HepG2 (cell line): ENCODE measurements around the gene FGD6. TPM values are rescaled to one million over a fixed set of nuclear protein-coding genes. Genes with fewer than 3 reads are reported as not detected.

Experiments used
- ATAC-seq: fragments of 200-7000 bp; cut with Tn5 transposase; 3 replicates; pipeline ENCODE4 v1.9.1; 2020; ENCODE audit warnings: mild to moderate bottlenecking, moderate library complexity
- BruUV-seq: library from RNA; stranded (reverse); fragments of 400-500 nt; replicated peaks from 2 replicates; lab custom pipeline; 2021; lab: Mats Ljungman, UMichigan
- CTCF ChIA-PET: fragments of 300-600 bp; formaldehyde crosslinking; extraction: SDS; loops from one replicate; lab custom pipeline; 2021; ENCODE audit warnings: low total read pairs, inconsistent platforms, low intra/inter-chr PET ratio; lab: Yijun Ruan, JAX
- POLR2A ChIA-PET: fragments of 350-600 bp; sonication (Branson Sonifier 250); formaldehyde crosslinking; loops from one replicate; lab custom pipeline; 2020; ENCODE audit warnings: antibody characterized with exemption, inconsistent platforms; lab: Yijun Ruan, JAX
- DNase-seq: peaks from one replicate; pipeline ENCODE4 v3.0.0-alpha.2; 2015; ENCODE audit warnings: low spot score
- FAIRE-seq: peaks from 3 replicates; lab custom pipeline; 2011; peaks lifted over from hg19 to GRCh38; lab: Jason Lieb, UNC
- H2AFZ ChIP-seq: one replicate; pipeline ENCODE4 v1.6.1; 2011; ENCODE audit warnings: low read length, inconsistent platforms
- H3K27ac ChIP-seq: fragments of 300-600 bp; 3 replicates; pipeline ENCODE4 v1.8.0; 2011; ENCODE audit warnings: mixed run types, mild to moderate bottlenecking, mixed read lengths, low read length, inconsistent platforms; ENCODE audit not compliant: insufficient read depth; ENCODE audit errors: extremely low read length
- H3K27me3 ChIP-seq, 2 experiments: fragments of 200-600 bp in 1 of 2; 2 replicates in 1 of 2; 3 replicates in 1 of 2; pipeline versions ENCODE4 v1.6.0 to v1.8.0; 2011; ENCODE audit warnings: low read length in 2 of 2, mild to moderate bottlenecking in 2 of 2, moderate library complexity in 2 of 2, inconsistent platforms in 1 of 2; ENCODE audit not compliant: insufficient read depth in 2 of 2, control insufficient read depth in 1 of 2
- H3K36me3 ChIP-seq, 2 experiments: fragments of 200-600 bp in 1 of 2; replicated peaks in 1 of 2; 2 replicates in 1 of 2; 3 replicates in 1 of 2; pipeline versions ENCODE4 v1.5.1 to v1.8.0; 2011; ENCODE audit warnings: low read length in 2 of 2, inconsistent platforms in 1 of 2; ENCODE audit not compliant: insufficient read depth in 2 of 2, control insufficient read depth in 1 of 2
- H3K4me1 ChIP-seq: 2 replicates; pipeline ENCODE4 v1.5.1; 2012; ENCODE audit warnings: low read length, inconsistent platforms; ENCODE audit not compliant: insufficient read depth
- H3K4me2 ChIP-seq: 2 replicates; pipeline ENCODE4 v1.6.0; 2011; ENCODE audit warnings: low read depth, low read length, inconsistent platforms
- H3K4me3 ChIP-seq, 3 experiments: fragments of 200-600 bp in 1 of 3; sonication (generic), shearing (Covaris generic) in 1 of 3; replicated peaks in 1 of 3; 2 replicates each; pipeline ENCODE4 v1.5.1; 2011 to 2016; ENCODE audit warnings: low read length in 3 of 3, inconsistent platforms in 2 of 3, low read depth in 2 of 3, mild to moderate bottlenecking in 2 of 3, control low read depth in 1 of 3, mixed read lengths in 1 of 3; ENCODE audit not compliant: insufficient read depth in 1 of 3
- H3K79me2 ChIP-seq: one replicate; pipeline ENCODE4 v1.6.1; 2011; ENCODE audit warnings: low read length, inconsistent platforms; ENCODE audit not compliant: insufficient read depth
- H3K9ac ChIP-seq: 2 replicates; pipeline ENCODE4 v1.6.0; 2011; ENCODE audit warnings: mild to moderate bottlenecking, low read depth, low read length, inconsistent platforms; ENCODE audit not compliant: insufficient read depth
- H3K9me3 ChIP-seq: 2 replicates; pipeline ENCODE4 v1.5.1; 2012; ENCODE audit warnings: mild to moderate bottlenecking, low read length
- H4K20me1 ChIP-seq: 2 replicates; pipeline ENCODE4 v1.6.0; 2011; ENCODE audit warnings: inconsistent platforms, mild to moderate bottlenecking, low read length, moderate library complexity; ENCODE audit not compliant: insufficient read depth
- CREBL2 ChIP-seq: sonication (generic); formaldehyde crosslinking; IDR thresholded peaks from 2 replicates; pipeline ENCODE4 v1.8.1; 2023; ENCODE audit warnings: missing genetic modification reagents, mild to moderate bottlenecking, borderline replicate concordance
- DR1 ChIP-seq: sonication (generic); formaldehyde crosslinking; IDR thresholded peaks from 2 replicates; pipeline ENCODE4 v1.8.0; 2021; ENCODE audit warnings: mild to moderate bottlenecking, missing genetic modification reagents, inconsistent platforms
- EEA1 ChIP-seq: sonication (generic); formaldehyde crosslinking; IDR thresholded peaks from 2 replicates; pipeline ENCODE4 v1.5.1; 2020; ENCODE audit warnings: mild to moderate bottlenecking, missing genetic modification reagents, borderline replicate concordance
- PAXIP1 ChIP-seq: sonication (generic); formaldehyde crosslinking; conservative IDR thresholded peaks from 2 replicates; pipeline ENCODE4 v1.4.0; 2020; ENCODE audit warnings: mild to moderate bottlenecking, missing genetic modification reagents, moderate library complexity
- SAFB2 ChIP-seq: sonication (generic); formaldehyde crosslinking; IDR thresholded peaks from 2 replicates; pipeline ENCODE4 v1.5.1; 2020; ENCODE audit warnings: missing genetic modification reagents, low read depth, mild to moderate bottlenecking, borderline replicate concordance
- SAP130 ChIP-seq: IDR thresholded peaks from 2 replicates; pipeline ENCODE4 v1.6.1; 2016; ENCODE audit warnings: low read depth
- ZBTB34 ChIP-seq: sonication (generic); formaldehyde crosslinking; IDR thresholded peaks from 2 replicates; pipeline ENCODE4 v1.8.0; 2022; ENCODE audit warnings: mild to moderate bottlenecking, missing genetic modification reagents
- ZMAT3 ChIP-seq: sonication (generic); formaldehyde crosslinking; conservative IDR thresholded peaks from 2 replicates; pipeline ENCODE4 v1.7.0; 2021; ENCODE audit warnings: missing genetic modification reagents
- ZNF232 ChIP-seq: sonication (generic); formaldehyde crosslinking; IDR thresholded peaks from 2 replicates; pipeline ENCODE4 v1.4.0; 2020; ENCODE audit warnings: missing genetic modification reagents, borderline replicate concordance
- ZNF792 ChIP-seq: IDR thresholded peaks from 2 replicates; pipeline ENCODE4 v1.6.1; 2016
- ZSCAN9 ChIP-seq: IDR thresholded peaks from 2 replicates; pipeline ENCODE4 v1.6.1; 2016; ENCODE audit warnings: borderline replicate concordance
- WGBS: methylation state at CpG from one replicate; pipeline ENCODE4 v1.1.6; 2017; ENCODE audit warnings: low lambda C conversion rate; 5-methylcytosine and 5-hydroxymethylcytosine counted together
- in situ Hi-C: cut with HindIII; loops from 2 replicates; pipeline ENCODE4 v1.10.0; 2017; ENCODE audit warnings: low pct_unique_long_range_greater_than_20kb; ENCODE audit not compliant: extremely low pct_ligation_motif_present
- intact Hi-C: fragments of 100-400 bp; cut with micrococcal nuclease; formaldehyde crosslinking; loops from one replicate; pipeline ENCODE4 v1.10.0; 2022; ENCODE audit not compliant: unreplicated experiment
- polyA plus RNA-seq, 8 experiments: library from polyadenylated mRNA; depleted of rRNA in 3 of 8; stranded (reverse) in 7 of 8; unstranded in 1 of 8; fragments of >200 nt; fragmentation: Illumina TruSeq in 4 of 8; extraction: Trizol in 4 of 8; gene quantifications; 2 replicates each; pipeline versions ENCODE4 v1.2.1 to v1.2.3, GENCODE V29; 2011 to 2016; ENCODE audit warnings: low read depth in 4 of 8, missing spikeins in 1 of 8, mixed read lengths in 1 of 8; ENCODE audit not compliant: insufficient read depth in 1 of 8
- total RNA-seq, 5 experiments: library from RNA; depleted of rRNA; stranded (reverse); fragments of >200 nt; fragmentation: Illumina TruSeq; extraction: Trizol; gene quantifications; 2 replicates each; pipeline ENCODE4 v1.2.3, GENCODE V29; 2016; ENCODE audit warnings: low read depth in 1 of 5
- TF ChIP-seq, protein P1 (sequence below): sonication (generic); formaldehyde crosslinking; IDR thresholded peaks from 2 replicates; pipeline ENCODE4 v1.5.1; 2020; ENCODE audit warnings: mild to moderate bottlenecking, missing genetic modification reagents, moderate library complexity
- TF ChIP-seq, protein P2 (sequence below): sonication (generic); formaldehyde crosslinking; conservative IDR thresholded peaks from 2 replicates; pipeline ENCODE4 v1.8.0; 2022; ENCODE audit warnings: missing genetic modification reagents

Gene FGD6
- total and polyA plus RNA-seq, 2 of the 13 experiments (the other 11 are each of a cell fraction or from before 2014, with no cell fraction given), result 2.2 to 4.3 TPM

DNA sequence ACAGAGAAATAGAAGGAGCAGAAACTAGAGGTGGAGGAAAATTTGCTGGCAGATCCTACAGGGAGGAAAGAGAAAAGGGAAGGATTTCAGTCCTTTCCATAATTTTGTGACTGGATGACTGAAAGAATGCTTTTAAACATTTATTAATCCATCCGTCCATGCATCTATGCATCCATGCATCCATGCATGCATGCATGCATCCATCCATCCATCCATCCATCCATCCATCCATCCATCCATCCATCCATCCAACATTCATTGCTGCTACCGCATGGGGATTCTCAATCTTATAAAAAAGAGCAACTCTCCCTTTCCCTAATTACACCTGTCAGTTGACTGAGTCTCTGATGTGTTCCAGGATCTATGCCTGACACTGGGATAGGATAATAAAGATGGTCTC is 88.2 kb downstream of the FGD6 start (continued):
- TF ChIP-seq, protein P1, sequence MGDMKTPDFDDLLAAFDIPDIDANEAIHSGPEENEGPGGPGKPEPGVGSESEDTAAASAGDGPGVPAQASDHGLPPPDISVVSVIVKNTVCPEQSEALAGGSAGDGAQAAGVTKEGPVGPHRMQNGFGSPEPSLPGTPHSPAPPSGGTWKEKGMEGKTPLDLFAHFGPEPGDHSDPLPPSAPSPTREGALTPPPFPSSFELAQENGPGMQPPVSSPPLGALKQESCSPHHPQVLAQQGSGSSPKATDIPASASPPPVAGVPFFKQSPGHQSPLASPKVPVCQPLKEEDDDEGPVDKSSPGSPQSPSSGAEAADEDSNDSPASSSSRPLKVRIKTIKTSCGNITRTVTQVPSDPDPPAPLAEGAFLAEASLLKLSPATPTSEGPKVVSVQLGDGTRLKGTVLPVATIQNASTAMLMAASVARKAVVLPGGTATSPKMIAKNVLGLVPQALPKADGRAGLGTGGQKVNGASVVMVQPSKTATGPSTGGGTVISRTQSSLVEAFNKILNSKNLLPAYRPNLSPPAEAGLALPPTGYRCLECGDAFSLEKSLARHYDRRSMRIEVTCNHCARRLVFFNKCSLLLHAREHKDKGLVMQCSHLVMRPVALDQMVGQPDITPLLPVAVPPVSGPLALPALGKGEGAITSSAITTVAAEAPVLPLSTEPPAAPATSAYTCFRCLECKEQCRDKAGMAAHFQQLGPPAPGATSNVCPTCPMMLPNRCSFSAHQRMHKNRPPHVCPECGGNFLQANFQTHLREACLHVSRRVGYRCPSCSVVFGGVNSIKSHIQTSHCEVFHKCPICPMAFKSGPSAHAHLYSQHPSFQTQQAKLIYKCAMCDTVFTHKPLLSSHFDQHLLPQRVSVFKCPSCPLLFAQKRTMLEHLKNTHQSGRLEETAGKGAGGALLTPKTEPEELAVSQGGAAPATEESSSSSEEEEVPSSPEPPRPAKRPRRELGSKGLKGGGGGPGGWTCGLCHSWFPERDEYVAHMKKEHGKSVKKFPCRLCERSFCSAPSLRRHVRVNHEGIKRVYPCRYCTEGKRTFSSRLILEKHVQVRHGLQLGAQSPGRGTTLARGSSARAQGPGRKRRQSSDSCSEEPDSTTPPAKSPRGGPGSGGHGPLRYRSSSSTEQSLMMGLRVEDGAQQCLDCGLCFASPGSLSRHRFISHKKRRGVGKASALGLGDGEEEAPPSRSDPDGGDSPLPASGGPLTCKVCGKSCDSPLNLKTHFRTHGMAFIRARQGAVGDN (CRISPR knock-in tag), result no peak
- TF ChIP-seq ZBTB34, result no peak
- no peak for TF ChIP-seq EEA1 (CRISPR knock-in tag)
- TF ChIP-seq ZSCAN9 (CRISPR knock-in tag), result no peak
- no peak for TF ChIP-seq SAFB2 (CRISPR knock-in tag)
- TF ChIP-seq ZMAT3 (CRISPR knock-in tag), result no peak
- TF ChIP-seq DR1 (CRISPR knock-in tag), result no peak

DNA sequence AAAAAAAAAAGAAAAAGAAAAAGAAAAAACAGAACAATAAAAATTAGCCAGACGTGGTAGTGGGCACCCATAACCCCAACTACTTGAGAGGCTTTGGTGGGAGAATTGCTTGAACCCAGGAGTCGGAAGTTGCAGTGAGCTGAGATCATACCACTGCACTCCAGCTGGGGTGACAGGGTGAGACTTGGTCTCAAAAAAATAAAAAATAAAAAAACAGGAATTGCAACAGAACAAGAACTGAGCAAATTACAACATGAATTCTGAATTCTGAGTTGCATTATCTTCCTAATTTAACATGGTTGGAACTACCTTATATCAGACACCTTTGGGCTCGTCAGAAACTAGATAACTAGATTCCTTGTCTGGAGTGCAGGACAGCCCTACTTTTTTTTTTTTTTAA is 90.5 kb downstream of the FGD6 start:
- Histone ChIP-seq H3K4me1 (no peaks in the 10 kb centered on the region), H3K27ac (no peak overlapping the region), H3K4me3 (no peak overlapping the region), H3K36me3 (no peaks in the 10 kb centered on the region), H3K4me2 (no peak overlapping the region), H4K20me1 (no peaks in the 10 kb centered on the region), H2AFZ (no peak overlapping the region), H3K9me3 (no peaks in the 10 kb centered on the region), H3K27me3 (no peaks in the 10 kb centered on the region), H3K9ac (no peak overlapping the region), H3K79me2 (no peaks in the 10 kb centered on the region)
- no TSS peak for BruUV-seq
- ChIA-PET POLR2A (no interaction called here), CTCF (no interaction called here)
- WGBS, result 93% methylated on average over 3 of the region's 3 CpGs
- ATAC-seq, result no peak
- no peak for FAIRE-seq
- intact Hi-C loops, result no loop called here
- in situ Hi-C loops, result no loop called here
- no peak for DNase-seq
- no peak for TF ChIP-seq SAP130 (CRISPR knock-in tag)
- TF ChIP-seq ZNF792, result no peak
- TF ChIP-seq ZNF232, result no peak
- no peak for TF ChIP-seq CREBL2
- TF ChIP-seq PAXIP1 (CRISPR knock-in tag), result no peak
- TF ChIP-seq, protein P2, sequence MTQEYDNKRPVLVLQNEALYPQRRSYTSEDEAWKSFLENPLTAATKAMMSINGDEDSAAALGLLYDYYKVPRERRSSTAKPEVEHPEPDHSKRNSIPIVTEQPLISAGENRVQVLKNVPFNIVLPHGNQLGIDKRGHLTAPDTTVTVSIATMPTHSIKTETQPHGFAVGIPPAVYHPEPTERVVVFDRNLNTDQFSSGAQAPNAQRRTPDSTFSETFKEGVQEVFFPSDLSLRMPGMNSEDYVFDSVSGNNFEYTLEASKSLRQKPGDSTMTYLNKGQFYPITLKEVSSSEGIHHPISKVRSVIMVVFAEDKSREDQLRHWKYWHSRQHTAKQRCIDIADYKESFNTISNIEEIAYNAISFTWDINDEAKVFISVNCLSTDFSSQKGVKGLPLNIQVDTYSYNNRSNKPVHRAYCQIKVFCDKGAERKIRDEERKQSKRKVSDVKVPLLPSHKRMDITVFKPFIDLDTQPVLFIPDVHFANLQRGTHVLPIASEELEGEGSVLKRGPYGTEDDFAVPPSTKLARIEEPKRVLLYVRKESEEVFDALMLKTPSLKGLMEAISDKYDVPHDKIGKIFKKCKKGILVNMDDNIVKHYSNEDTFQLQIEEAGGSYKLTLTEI (CRISPR knock-in tag), result no peak
